Panc1 (cell line): ENCODE data around the gene PPHLN1. TPM values are rescaled to one million over a fixed set of nuclear protein-coding genes. Genes with fewer than 3 reads are reported as not detected.

Experiments
- ATAC-seq: fragments of 200-7000 bp; cut with Tn5 transposase; 2 replicates; pipeline ENCODE4 v1.9.1; 2020; ENCODE audit warnings: mild to moderate bottlenecking, moderate library complexity
- BruUV-seq: library from RNA; stranded (reverse); fragments of 400-500 nt; replicated peaks from 2 replicates; lab custom pipeline; 2021; lab: Mats Ljungman, UMichigan
- CTCF ChIA-PET: fragments of 300-600 bp; sonication (Branson Sonifier 250); formaldehyde crosslinking; loops from one replicate; lab custom pipeline; 2022; ENCODE audit warnings: antibody characterized with exemption; lab: Charles Lee
- POLR2A ChIA-PET: fragments of 300-600 bp; sonication (Branson Sonifier 250); formaldehyde crosslinking; loops from one replicate; lab custom pipeline; 2022; ENCODE audit warnings: antibody characterized with exemption; lab: Charles Lee
- DNase-seq: peaks from one replicate; pipeline ENCODE4 v3.0.0-alpha.2; 2010; ENCODE audit warnings: low read depth, low spot score
- H3K27ac ChIP-seq: 2 replicates; pipeline ENCODE4 v1.5.1; 2011; ENCODE audit warnings: mild to moderate bottlenecking, low read length, inconsistent platforms
- H3K27me3 ChIP-seq: fragments of 200-500 bp; sonication (Bioruptor generic); 2 replicates; pipeline ENCODE4 v1.6.0; 2014; ENCODE audit warnings: low read length, inconsistent platforms; ENCODE audit not compliant: control insufficient read depth, insufficient read depth
- H3K36me3 ChIP-seq: fragments of 200-500 bp; sonication (Bioruptor generic); 2 replicates; pipeline ENCODE4 v1.5.1; 2014; ENCODE audit warnings: inconsistent platforms, mild to moderate bottlenecking, low read length, moderate library complexity; ENCODE audit not compliant: control insufficient read depth, insufficient read depth
- H3K4me1 ChIP-seq: 2 replicates; pipeline ENCODE4 v1.5.1; 2011; ENCODE audit warnings: inconsistent platforms, mild to moderate bottlenecking, low read length, moderate library complexity; ENCODE audit not compliant: control insufficient read depth, insufficient read depth
- H3K4me3 ChIP-seq, 2 experiments: 2 replicates each; pipeline ENCODE4 v1.5.1; 2011 to 2012; ENCODE audit warnings: low read depth in 2 of 2, low read length in 2 of 2, mild to moderate bottlenecking in 2 of 2, inconsistent platforms in 1 of 2, moderate library complexity in 1 of 2
- H3K9me3 ChIP-seq: fragments of 200-500 bp; sonication (Bioruptor generic); 2 replicates; pipeline ENCODE4 v1.5.1; 2014; ENCODE audit warnings: low read depth, mild to moderate bottlenecking, inconsistent platforms, low read length, moderate library complexity; ENCODE audit not compliant: control insufficient read depth, insufficient read depth
- CTCF ChIP-seq: fragments of 450-650 bp; IDR thresholded peaks from 2 replicates; pipeline ENCODE4 v1.5.1; 2017; ENCODE audit warnings: mild to moderate bottlenecking
- POLR2AphosphoS5 ChIP-seq: IDR thresholded peaks from 2 replicates; pipeline ENCODE4 v1.6.1; 2012; ENCODE audit warnings: mild to moderate bottlenecking, low read depth, low read length, moderate library complexity
- REST ChIP-seq, 2 experiments: IDR thresholded peaks; 2 replicates each; pipeline ENCODE4 v1.6.1; 2011 to 2012; ENCODE audit warnings: low read depth in 2 of 2, control low read depth in 1 of 2, low read length in 1 of 2, mild to moderate bottlenecking in 1 of 2, moderate library complexity in 1 of 2; ENCODE audit not compliant: insufficient read depth in 1 of 2
- SIN3A ChIP-seq: IDR thresholded peaks from 2 replicates; pipeline ENCODE4 v1.6.1; 2012; ENCODE audit warnings: low read depth, mild to moderate bottlenecking, low read length, moderate library complexity, borderline replicate concordance; ENCODE audit not compliant: insufficient read depth
- TCF7L2 ChIP-seq: IDR thresholded peaks from 2 replicates; pipeline ENCODE4 v1.6.1; 2011; ENCODE audit warnings: mild to moderate bottlenecking, low read depth, low read length, inconsistent platforms
- in situ Hi-C: cut with HindIII; loops from 2 replicates; pipeline ENCODE4 v1.10.0; 2016; ENCODE audit warnings: low sequenced_read_pairs, low pct_unique_long_range_greater_than_20kb
- intact Hi-C: fragments of 100-400 bp; cut with micrococcal nuclease; formaldehyde crosslinking; loops from one replicate; pipeline ENCODE4 v1.10.0; 2022; ENCODE audit not compliant: unreplicated experiment
- total RNA-seq: library from RNA; stranded (reverse); gene quantifications from one replicate; pipeline ENCODE4 v1.2.1, GENCODE V29; 2021; ENCODE audit not compliant: unreplicated experiment

PPHLN1 gene
- total RNA-seq, 1 experiment from 2014 or later: 56.5 TPM

GRCh38 chr12:42426746-42427145, 100.8 kb downstream of the PPHLN1 start:
- BruUV-seq: no TSS peak
- in situ Hi-C loops: no loop called here
- intact Hi-C loops: no loop called here
- H3K27ac ChIP-seq: no peak overlapping the region
- no peaks in the 10 kb centered on the region for H3K9me3 ChIP-seq
- ATAC-seq: no peak
- ChIA-PET POLR2A (no interaction called here), CTCF (no interaction called here)
- H3K4me3 ChIP-seq: no peak overlapping the region
- H3K4me1 ChIP-seq: peaks cover 4% of the 10 kb centered on the region; the same call in 1 of the 2 replicates
- no peaks in the 10 kb centered on the region for H3K27me3 ChIP-seq
- no peak for DNase-seq
- no peaks in the 10 kb centered on the region for H3K36me3 ChIP-seq
- no peak for TF ChIP-seq SIN3A
- TF ChIP-seq TCF7L2: no peak
- no peak for TF ChIP-seq REST (IDR thresholded peaks at IDR 0.05; ENCODE audit: insufficient read depth in 1 of 2, low read depth in 2 of 2, low read length in 1 of 2)
- no peak for TF ChIP-seq CTCF
- TF ChIP-seq POLR2AphosphoS5: no peak

GRCh38 chr12:42428850-42429249, 102.9 kb downstream of the PPHLN1 start:
- in situ Hi-C loops (no loop called here), intact Hi-C loops (no loop called here)
- no peaks in the 10 kb centered on the region for H3K4me1 ChIP-seq
- H3K4me3 ChIP-seq: no peak overlapping the region
- no peak for ATAC-seq
- BruUV-seq: no TSS peak
- ChIA-PET CTCF (interaction anchor here (0.6 kb wide), 1 partner anchor 8 kb away, joined by 4 read pairs; no protein-coding TSS in a partner anchor), POLR2A (interaction anchor here (0.6 kb wide), 1 partner anchor 40 kb away, joined by 5 read pairs; no protein-coding TSS in a partner anchor)
- TF ChIP-seq CTCF (no peak), REST (IDR thresholded peaks at IDR 0.05; ENCODE audit: insufficient read depth in 1 of 2, low read depth in 2 of 2, low read length in 1 of 2) (no peak), TCF7L2 (no peak), POLR2AphosphoS5 (no peak), SIN3A (no peak)
- H3K36me3 ChIP-seq: no peaks in the 10 kb centered on the region
- no peak for DNase-seq
- no peaks in the 10 kb centered on the region for H3K9me3 ChIP-seq
- H3K27ac ChIP-seq: no peak overlapping the region
- H3K27me3 ChIP-seq: no peaks in the 10 kb centered on the region
